Left ventricle myocardium superior (tissue), 1 donor: ENCODE measurements around the gene GPATCH1. TPM values are rescaled to one million over a fixed set of nuclear protein-coding genes. Genes with fewer than 3 reads are reported as not detected.
A peak's percentile ranks its signal among the peaks of the same experiment; 100 is the strongest.

Experiments used
- ATAC-seq: fragments of 200-7000 bp; cut with Tn5 transposase; one replicate; pipeline ENCODE4 v1.9.1; 2020; ENCODE audit warnings: mild to moderate bottlenecking, moderate library complexity
- DNase-seq: peaks from one replicate; pipeline ENCODE4 v3.0.0-alpha.2; 2020
- intact Hi-C: fragments of 100-400 bp; cut with micrococcal nuclease; formaldehyde crosslinking; loops from one replicate; pipeline ENCODE4 v1.11.0; 2022
- total RNA-seq: library from RNA; stranded (reverse); fragmentation: NEBNext Ultra II Directional; extraction: Animal tissue kit (Norgen Biotek cat#: 25700); gene quantifications from one replicate; pipeline ENCODE4 v1.2.1, GENCODE V29; 2021
- donor health status: DM: no; HTN: yes; CAD: no; lungs with severe emphysema.

Gene GPATCH1
- total RNA-seq, 1 donor from 2014 or later, result 5.4 TPM

GRCh38 chr19:33060586-33060985 lies 20.4 kb upstream of the GPATCH1 start:
- ATAC-seq (no peak), DNase-seq (no peak)
- intact Hi-C loops, result no loop called here

GRCh38 chr19:33062902-33063301 lies 18.1 kb upstream of the GPATCH1 start:
- ATAC-seq (no peak), DNase-seq (no peak)
- intact Hi-C loops, result no loop called here

DNA sequence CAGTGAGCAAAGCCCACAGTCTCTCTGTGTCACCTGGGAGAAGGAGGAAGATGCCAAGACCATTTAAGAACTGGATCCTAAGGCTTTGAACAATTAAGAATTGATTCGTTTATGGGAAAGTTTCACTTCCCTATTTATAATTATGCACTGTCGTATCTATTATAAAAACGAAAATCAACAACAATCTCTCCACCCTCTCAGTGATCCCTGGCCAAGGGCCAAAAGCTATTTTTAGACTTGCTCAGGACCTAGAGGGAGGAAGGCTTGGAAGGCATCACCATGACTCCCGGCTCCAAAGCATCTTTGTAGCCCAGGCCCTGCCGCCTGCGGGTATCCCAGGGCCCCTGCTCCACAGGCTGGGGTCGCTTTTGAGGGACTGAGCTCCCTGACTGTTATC lies 17.6 kb upstream of the GPATCH1 start:
- DNase-seq (no peak), ATAC-seq (no peak)
- intact Hi-C loops, result no loop called here

- peak; percentile 35 for ATAC-seq
- DNase-seq, result peak; percentile 30
- intact Hi-C loops, result no loop called here
These were observed 17.1 kb upstream of the GPATCH1 start for GRCh38 chr19:33063753-33064457.

GRCh38 chr19:33064458-33064791 lies 16.6 kb upstream of the GPATCH1 start:
- DNase-seq (peak; percentile 39), ATAC-seq (peak; percentile 53)
- intact Hi-C loops, result no loop called here

DNA sequence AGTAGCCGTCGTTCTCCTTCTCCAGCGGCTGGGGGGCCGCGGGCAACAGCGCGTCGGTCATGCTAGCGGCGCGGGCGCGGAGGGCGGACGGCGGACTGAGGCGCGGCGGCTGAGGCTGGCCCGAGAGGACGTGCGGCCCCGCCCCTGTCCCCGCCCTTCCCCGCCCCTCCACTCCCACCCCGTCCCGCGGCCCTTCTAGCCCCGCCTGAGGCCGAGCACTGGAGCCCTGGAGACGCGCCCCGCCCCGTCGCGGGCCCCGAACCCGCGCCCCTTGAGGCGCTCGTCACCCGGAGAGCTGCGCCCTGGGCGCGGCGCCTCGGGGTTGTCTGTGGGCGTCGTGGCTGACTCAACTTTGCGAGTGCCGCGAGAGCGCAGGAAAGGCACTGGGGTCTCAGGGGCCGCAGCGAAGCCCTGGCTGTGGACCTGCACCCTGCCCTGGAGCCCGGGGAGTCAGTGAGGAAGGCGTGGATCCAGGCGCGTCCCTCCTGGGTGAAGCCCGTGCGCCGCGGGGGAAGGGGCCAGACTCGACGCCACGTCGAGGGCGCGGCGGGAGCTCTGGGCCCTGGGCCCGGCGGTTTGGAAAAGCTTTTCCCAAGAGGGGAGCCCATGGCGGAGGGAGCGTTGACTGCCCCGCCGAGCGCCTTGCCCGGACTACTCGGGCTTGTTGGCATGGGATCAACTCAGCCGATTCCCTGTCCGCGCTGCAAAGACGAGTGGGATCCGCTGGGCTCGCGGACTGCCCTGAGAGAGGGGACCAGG lies 16.0 kb upstream of the GPATCH1 start, which contains the start of gene RHPN2:
TSS of gene RHPN2 (minus strand) at position 97 of the 759 bp plus-strand sequence. CDS start at position 61, 36 bp downstream.
- peak; percentile 98 for ATAC-seq
- intact Hi-C loops, result no loop called here
- DNase-seq, result peak; percentile 80

GRCh38 chr19:33066543-33066942 lies 14.4 kb upstream of the GPATCH1 start:
- no peak for ATAC-seq
- intact Hi-C loops, result no loop called here

DNA sequence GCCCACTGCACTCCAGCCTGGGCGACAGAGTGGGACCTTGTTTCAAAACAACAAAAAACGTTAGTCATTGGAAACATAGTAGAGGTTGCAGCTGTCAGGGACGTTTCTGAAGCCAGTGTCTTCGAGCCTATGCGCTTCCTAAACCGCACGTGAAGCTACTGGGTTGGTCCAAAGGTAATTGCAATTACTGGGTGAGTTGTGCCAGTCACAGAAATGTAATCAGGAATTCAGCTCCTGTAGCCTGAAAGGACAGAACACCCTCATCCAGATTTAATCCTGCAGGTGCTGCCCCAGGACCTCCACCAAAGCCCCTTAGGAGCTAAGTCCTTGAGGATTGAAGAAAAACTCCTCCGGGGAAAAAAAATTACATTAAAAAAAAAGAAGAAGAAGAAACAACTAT lies 13.9 kb upstream of the GPATCH1 start:
- DNase-seq, result no peak
- ATAC-seq, result no peak
- intact Hi-C loops, result no loop called here

More at GRCh38 chr19:33066543-33066942, 14.4 kb upstream of the GPATCH1 start:
- DNase-seq, result no peak

- intact Hi-C loops, result no loop called here
- DNase-seq (no peak), ATAC-seq (no peak)
These were observed 9.1 kb upstream of the GPATCH1 start for GRCh38 chr19:33071887-33072286.

GRCh38 chr19:33075519-33075918 lies 5.5 kb upstream of the GPATCH1 start:
- ATAC-seq, result no peak
- intact Hi-C loops, result no loop called here
- DNase-seq, result no peak

DNA sequence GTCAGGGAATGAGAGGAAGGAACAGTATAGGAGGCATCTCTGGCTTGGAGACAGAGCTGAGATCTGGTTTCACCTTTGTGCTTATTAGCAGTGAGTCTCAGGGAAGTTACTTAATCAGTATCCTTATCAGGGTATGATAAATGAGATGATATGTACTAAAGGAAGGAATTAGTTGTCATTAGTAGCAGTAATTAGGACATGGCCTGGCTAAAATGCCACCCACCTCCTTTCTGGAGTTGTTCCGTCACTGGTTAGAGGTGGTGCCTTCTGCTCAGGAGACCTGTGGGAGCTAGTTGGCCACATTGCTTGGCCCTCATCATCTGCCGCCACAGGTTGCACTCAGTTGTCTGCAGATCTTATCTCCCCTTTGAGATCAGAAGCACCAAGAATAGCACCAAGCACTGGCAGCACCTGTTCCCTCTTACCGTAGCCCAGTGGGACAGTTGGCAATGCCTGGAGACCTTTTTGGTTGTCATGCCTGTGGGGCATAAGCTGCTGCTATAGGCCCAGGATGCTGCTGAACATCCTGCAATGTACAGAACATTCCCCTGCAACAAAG lies 4.7 kb downstream of the GPATCH1 start:
- DNase-seq (no peak), ATAC-seq (no peak)
- intact Hi-C loops, result no loop called here

DNA sequence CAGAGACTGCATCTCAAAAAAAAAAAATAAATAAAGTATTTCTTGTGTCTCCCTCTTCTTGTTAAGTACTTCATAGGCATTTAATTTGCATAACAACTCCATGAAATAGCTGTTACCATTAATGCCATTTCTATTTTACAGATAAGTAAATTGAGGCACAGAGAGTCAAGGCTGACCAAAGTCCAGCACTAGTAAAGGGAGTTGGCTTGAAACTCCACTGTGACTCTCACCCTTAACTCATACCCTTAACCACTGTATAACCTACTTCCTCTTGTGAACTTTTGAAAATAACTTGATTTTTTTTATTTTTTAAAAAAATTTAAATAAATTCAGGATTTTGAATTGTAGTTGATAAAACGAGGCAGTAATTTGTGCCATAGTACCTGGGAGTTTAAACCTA lies 6.0 kb downstream of the GPATCH1 start:
- DNase-seq (no peak), ATAC-seq (no peak)
- intact Hi-C loops, result no loop called here

- no peak for ATAC-seq
- intact Hi-C loops, result no loop called here
- DNase-seq, result no peak
These were observed 8.0 kb downstream of the GPATCH1 start for GRCh38 chr19:33089010-33089409.

DNA sequence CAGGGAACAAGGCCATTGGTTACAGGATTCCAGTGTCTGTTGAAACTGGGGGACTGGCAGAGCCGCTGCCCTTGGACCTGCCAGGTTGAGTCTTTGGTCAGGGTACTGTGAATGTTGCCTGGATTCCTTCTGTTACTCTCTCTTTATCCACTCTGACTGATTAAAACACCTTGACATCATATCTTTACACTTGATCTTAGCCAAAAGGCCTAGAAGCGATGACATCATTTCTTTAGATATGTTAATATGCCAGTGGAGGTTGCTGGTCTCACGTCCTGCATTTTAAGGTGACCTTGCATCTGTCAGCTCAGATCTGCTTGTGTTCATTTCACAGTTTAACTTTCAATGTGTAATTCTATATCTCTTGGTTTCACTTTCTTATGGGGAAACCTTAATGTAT lies 9.2 kb downstream of the GPATCH1 start:
- no peak for ATAC-seq

DNA sequence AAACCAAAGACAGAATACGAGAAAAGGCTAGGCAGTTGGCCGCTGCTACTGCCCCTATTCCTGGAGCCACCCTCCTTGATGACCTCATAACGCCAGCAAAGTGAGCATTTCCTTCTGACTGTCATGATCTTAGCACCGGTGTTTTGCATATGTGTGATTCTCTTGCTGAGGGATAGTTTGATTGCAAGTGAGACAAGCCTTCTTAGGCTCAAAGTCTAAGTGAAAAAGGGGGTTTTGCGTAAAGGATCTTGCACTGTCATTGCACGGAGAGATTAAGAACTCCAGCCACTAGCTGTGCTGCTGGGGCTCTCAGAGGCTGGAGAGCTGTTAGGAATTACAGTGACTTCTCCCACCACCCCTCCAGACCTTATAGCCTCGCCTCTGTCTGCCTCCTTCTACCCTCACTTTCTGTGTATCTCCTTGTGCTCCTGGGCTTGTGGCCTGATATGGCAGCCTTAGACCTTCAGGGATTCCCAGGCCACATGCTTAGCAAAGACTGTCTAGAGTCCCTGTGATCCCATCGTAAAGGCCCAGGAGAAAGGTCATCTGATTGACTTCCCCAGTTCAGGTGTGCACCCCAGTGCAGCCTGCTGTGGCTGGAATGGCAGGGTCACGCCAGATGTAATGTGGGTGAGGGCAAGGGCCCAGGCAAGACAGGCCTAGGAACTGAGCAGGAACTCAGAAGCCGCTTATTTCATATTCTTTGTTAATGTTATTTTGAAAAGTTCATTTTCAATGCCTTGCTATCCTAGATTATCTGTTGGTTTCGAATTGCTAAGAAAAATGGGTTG lies 12.6 kb downstream of the GPATCH1 start:
- intact Hi-C loops, result no loop called here
- ATAC-seq (no peak), DNase-seq (no peak)

More for the DNA sequence above, 9.2 kb downstream of the GPATCH1 start:
- no peak for DNase-seq
- intact Hi-C loops, result no loop called here

- intact Hi-C loops, result no loop called here
- ATAC-seq (no peak), DNase-seq (no peak)
These were observed 13.6 kb downstream of the GPATCH1 start for GRCh38 chr19:33094436-33095067.

GRCh38 chr19:33096005-33096404 lies 15.0 kb downstream of the GPATCH1 start:
- intact Hi-C loops, result no loop called here
- DNase-seq (no peak), ATAC-seq (no peak)

DNA sequence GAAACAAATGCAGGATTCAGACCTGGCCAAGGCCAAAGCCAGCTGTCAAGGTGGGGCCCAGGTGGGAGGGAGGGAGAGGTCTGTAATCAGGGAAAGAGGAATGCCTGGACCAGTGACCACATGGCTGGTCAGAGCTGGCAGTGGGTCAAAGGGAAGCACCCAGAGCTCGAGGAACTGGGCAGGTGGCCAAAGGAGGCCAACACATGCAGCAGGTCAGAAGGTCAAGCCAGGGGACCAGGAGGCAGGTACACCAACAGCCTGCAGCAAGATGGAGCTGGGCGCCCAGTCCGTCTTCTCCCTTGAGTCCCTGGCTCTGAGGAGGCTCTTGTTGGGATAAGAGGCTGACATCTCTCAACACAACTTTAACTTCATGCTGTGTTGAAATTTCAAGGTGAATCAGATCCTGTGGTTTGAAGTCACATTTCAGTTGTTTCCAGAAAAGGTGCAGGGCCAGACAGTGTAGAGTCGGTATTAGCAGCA lies 17.1 kb downstream of the GPATCH1 start:
- intact Hi-C loops, result no loop called here
- DNase-seq (no peak), ATAC-seq (no peak)
